GM13976 (cell line): ENCODE data around the gene ATP8A1.

Experiments
- DNase-seq: peaks from one replicate; pipeline ENCODE4 v3.0.0; 2012; ENCODE audit warnings: low spot score
- in situ Hi-C: fragments of 300-500 bp; cut with MboI; formaldehyde crosslinking; loops from one replicate; pipeline ENCODE4 v1.12.0; 2022; ENCODE audit warnings: low sequenced_read_pairs, mixed read lengths, inconsistent platforms; ENCODE audit not compliant: unreplicated experiment
- TF ChIP-seq, protein P1 (sequence below): IDR thresholded peaks from 2 replicates; pipeline ENCODE4 v1.5.1; 2012; ENCODE audit warnings: borderline replicate concordance, mild to moderate bottlenecking; ENCODE audit not compliant: insufficient read depth; ENCODE audit errors: extremely low read depth, missing control alignments, control extremely low read depth

ATP8A1 gene

GRCh38 chr4:42482516-42483327 is 174.2 kb downstream of the ATP8A1 start:
- in situ Hi-C loops = no loop called here
- DNase-seq = no peak
- TF ChIP-seq, protein P1, sequence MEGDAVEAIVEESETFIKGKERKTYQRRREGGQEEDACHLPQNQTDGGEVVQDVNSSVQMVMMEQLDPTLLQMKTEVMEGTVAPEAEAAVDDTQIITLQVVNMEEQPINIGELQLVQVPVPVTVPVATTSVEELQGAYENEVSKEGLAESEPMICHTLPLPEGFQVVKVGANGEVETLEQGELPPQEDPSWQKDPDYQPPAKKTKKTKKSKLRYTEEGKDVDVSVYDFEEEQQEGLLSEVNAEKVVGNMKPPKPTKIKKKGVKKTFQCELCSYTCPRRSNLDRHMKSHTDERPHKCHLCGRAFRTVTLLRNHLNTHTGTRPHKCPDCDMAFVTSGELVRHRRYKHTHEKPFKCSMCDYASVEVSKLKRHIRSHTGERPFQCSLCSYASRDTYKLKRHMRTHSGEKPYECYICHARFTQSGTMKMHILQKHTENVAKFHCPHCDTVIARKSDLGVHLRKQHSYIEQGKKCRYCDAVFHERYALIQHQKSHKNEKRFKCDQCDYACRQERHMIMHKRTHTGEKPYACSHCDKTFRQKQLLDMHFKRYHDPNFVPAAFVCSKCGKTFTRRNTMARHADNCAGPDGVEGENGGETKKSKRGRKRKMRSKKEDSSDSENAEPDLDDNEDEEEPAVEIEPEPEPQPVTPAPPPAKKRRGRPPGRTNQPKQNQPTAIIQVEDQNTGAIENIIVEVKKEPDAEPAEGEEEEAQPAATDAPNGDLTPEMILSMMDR = no peak

GRCh38 chr4:42480717-42481116 is 176.2 kb downstream of the ATP8A1 start:
- no peak for DNase-seq
- in situ Hi-C loops = no loop called here
- TF ChIP-seq, protein P1 = no peak

DNA sequence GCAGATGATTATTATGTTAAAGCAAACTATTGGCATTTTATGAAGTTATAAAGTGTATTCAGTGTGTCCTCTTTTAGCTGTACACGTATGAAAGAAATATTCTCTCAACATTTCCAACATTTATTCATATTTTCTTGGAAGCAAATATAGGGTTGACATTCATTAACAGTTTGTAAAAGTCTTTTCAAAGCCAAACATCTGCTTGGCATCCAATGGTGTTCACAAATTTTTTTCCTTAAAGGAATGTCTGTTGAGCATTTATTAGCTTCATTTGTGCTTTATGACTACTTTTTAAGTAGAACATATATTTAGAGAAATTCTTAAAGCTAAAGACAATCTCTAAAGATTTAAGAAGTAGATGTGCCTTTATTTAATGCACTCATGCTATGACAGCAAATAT is 176.6 kb downstream of the ATP8A1 start:
- in situ Hi-C loops = no loop called here
- TF ChIP-seq, protein P1 = no peak
- no peak for DNase-seq

DNA sequence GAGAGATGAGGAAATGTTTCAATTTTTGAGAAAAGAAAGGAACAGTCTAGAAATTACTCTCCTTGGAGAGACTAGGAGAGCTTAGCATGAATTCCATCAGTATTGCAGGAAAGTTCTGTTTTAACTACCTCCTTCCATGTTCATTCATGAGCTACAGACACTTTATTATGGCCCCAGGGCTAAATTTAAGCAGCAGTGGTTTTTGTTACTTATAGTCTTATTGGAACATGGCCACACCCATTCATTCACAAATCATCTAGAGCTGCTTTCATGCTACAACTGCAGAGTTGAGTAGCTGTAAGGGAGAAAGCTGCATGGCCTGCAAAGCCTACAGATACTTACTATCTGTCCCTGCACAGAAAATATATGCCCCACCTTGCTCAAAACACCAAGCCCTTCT is 178.0 kb downstream of the ATP8A1 start:
- TF ChIP-seq, protein P1 = no peak
- in situ Hi-C loops = no loop called here
- DNase-seq = no peak

GRCh38 chr4:42478509-42478908 is 178.4 kb downstream of the ATP8A1 start:
- peak; percentile 23 for DNase-seq
- in situ Hi-C loops = no loop called here
- TF ChIP-seq, protein P1 = no peak

- TF ChIP-seq, protein P1 = no peak
- in situ Hi-C loops = no loop called here
- DNase-seq = no peak
Measured at GRCh38 chr4:42474406-42474805, 182.5 kb downstream of the ATP8A1 start.
